OCI-LY1 (cell line): ENCODE results near the gene SYNDIG1L.

Experiments used
- H2AFZ ChIP-seq: fragments of 200-600 bp; sonication (generic), shearing (Covaris generic); 2 replicates; pipeline ENCODE4 v1.6.0; 2014; ENCODE audit warnings: antibody characterized with exemption, mild to moderate bottlenecking, low read length
- H3F3A ChIP-seq: fragments of 200-600 bp; sonication (generic), shearing (Covaris generic); 2 replicates; pipeline ENCODE4 v1.6.0; 2014; ENCODE audit warnings: mild to moderate bottlenecking, antibody characterized with exemption, low read length, moderate library complexity; ENCODE audit not compliant: insufficient read depth
- H3K27ac ChIP-seq: fragments of 200-600 bp; sonication (generic); 2 replicates; pipeline ENCODE4 v1.5.1; 2014; ENCODE audit warnings: low read length, mixed run types, mild to moderate bottlenecking, low read depth; ENCODE audit not compliant: poor library complexity, severe bottlenecking
- H3K27me3 ChIP-seq: fragments of 200-600 bp; sonication (generic); 2 replicates; pipeline ENCODE4 v1.6.0; 2014; ENCODE audit warnings: antibody characterized with exemption, mild to moderate bottlenecking, low read length, moderate library complexity; ENCODE audit not compliant: insufficient read depth
- H3K36me3 ChIP-seq: fragments of 200-600 bp; sonication (generic); 2 replicates; pipeline ENCODE4 v1.6.1; 2014; ENCODE audit warnings: mild to moderate bottlenecking, antibody characterized with exemption, low read length, moderate library complexity, mixed read lengths; ENCODE audit not compliant: insufficient read depth
- H3K4me1 ChIP-seq: fragments of 200-600 bp; sonication (generic); 2 replicates; pipeline ENCODE4 v1.5.1; 2014; ENCODE audit warnings: mild to moderate bottlenecking, low read length, moderate library complexity; ENCODE audit not compliant: insufficient read depth, severe bottlenecking
- H3K4me2 ChIP-seq: fragments of 200-600 bp; sonication (generic), shearing (Covaris generic); 2 replicates; pipeline ENCODE4 v1.6.1; 2014; ENCODE audit warnings: low read length
- H3K4me3 ChIP-seq: fragments of 200-600 bp; sonication (generic); 2 replicates; pipeline ENCODE4 v1.5.1; 2014; ENCODE audit warnings: low read length, low read depth, mild to moderate bottlenecking, mixed read lengths; ENCODE audit not compliant: poor library complexity, severe bottlenecking
- H3K79me2 ChIP-seq: fragments of 200-600 bp; shearing (Covaris generic); 2 replicates; pipeline ENCODE4 v1.6.1; 2016; ENCODE audit warnings: mixed run types, low read length, mixed read lengths; ENCODE audit not compliant: insufficient read depth
- H3K9ac ChIP-seq: fragments of 200-600 bp; sonication (generic), shearing (Covaris generic); 2 replicates; pipeline ENCODE4 v1.6.1; 2014; ENCODE audit warnings: mild to moderate bottlenecking, low read length, mixed read lengths
- H3K9me2 ChIP-seq: fragments of 200-600 bp; sonication (generic), shearing (Covaris generic); 2 replicates; pipeline ENCODE4 v1.6.1; 2014; ENCODE audit warnings: low read depth, mild to moderate bottlenecking, low read length, mixed read lengths
- H3K9me3 ChIP-seq: fragments of 200-600 bp; shearing (Covaris generic); 2 replicates; pipeline ENCODE4 v1.6.1; 2014; ENCODE audit warnings: low read length, mixed read lengths
- H4K20me1 ChIP-seq: fragments of 200-600 bp; sonication (generic), shearing (Covaris generic); 2 replicates; pipeline ENCODE4 v1.6.0; 2016; ENCODE audit warnings: mild to moderate bottlenecking, low read length; ENCODE audit not compliant: insufficient read depth
- CTCF ChIP-seq: fragments of 200-600 bp; sonication (generic), shearing (Covaris generic); IDR thresholded peaks from 2 replicates; pipeline ENCODE4 v1.5.1; 2017; ENCODE audit warnings: mild to moderate bottlenecking, antibody characterized with exemption, low read length, moderate library complexity, mixed read lengths
- EZH2 ChIP-seq: fragments of 200-600 bp; sonication (generic), shearing (Covaris generic); IDR thresholded peaks from 2 replicates; pipeline ENCODE4 v1.8.0; 2017; ENCODE audit warnings: borderline replicate concordance, mixed run types, mild to moderate bottlenecking, antibody characterized with exemption, low read length, moderate library complexity, mixed read lengths

Gene SYNDIG1L

GRCh38 chr14:74414403-74415114 lies 11.5 kb downstream of the SYNDIG1L start:
- no peaks in the 10 kb centered on the region for H3K9me3 ChIP-seq
- H3K79me2 ChIP-seq, result no peaks in the 10 kb centered on the region
- H3K4me2 ChIP-seq, result no peak overlapping the region
- H3K9ac ChIP-seq, result no peak overlapping the region
- H3F3A ChIP-seq, result no peaks in the 10 kb centered on the region
- no peak overlapping the region for H3K27ac ChIP-seq
- H3K9me2 ChIP-seq, result no peaks in the 10 kb centered on the region
- H4K20me1 ChIP-seq, result no peaks in the 10 kb centered on the region
- no peaks in the 10 kb centered on the region for H3K36me3 ChIP-seq
- H3K4me1 ChIP-seq, result no peaks in the 10 kb centered on the region
- no peak overlapping the region for H2AFZ ChIP-seq
- H3K27me3 ChIP-seq, result peaks cover 7% of the 10 kb centered on the region; the same call in 1 of the 2 replicates
- TF ChIP-seq EZH2 (no peak), CTCF (no peak)
- no peak overlapping the region for H3K4me3 ChIP-seq

DNA sequence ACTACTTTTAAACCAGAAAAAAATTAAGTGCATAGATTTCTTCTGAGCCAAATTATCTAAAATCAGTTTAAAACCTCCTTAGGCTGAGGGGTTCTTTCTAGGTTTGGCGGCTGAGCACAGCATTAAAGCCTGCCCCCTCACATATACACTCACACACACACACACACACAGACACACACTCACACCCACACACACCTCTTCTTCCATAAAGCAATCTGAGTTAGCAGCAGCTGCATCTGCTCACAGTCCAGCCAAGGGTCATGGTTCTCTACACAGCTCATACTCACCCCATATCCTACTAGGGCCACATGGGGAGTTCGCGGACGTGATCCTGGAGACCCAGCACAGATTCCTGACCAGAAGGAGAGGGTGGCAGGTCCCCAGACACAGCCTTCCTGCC lies 12.4 kb downstream of the SYNDIG1L start:
- Histone ChIP-seq H2AFZ (no peak overlapping the region), H3K27me3 (peaks cover 1% of the 10 kb centered on the region; the same call in 1 of the 2 replicates), H3K9ac (no peak overlapping the region), H3K79me2 (no peaks in the 10 kb centered on the region), H3K9me2 (no peaks in the 10 kb centered on the region), H3K4me2 (no peak overlapping the region), H3K9me3 (no peaks in the 10 kb centered on the region), H3K4me3 (no peak overlapping the region), H3K27ac (no peak overlapping the region), H4K20me1 (no peaks in the 10 kb centered on the region), H3K36me3 (no peaks in the 10 kb centered on the region), H3F3A (no peaks in the 10 kb centered on the region), H3K4me1 (no peaks in the 10 kb centered on the region)
- TF ChIP-seq EZH2 (no peak), CTCF (no peak)

- H3K9me2 ChIP-seq, result no peaks in the 10 kb centered on the region
- H2AFZ ChIP-seq, result no peak overlapping the region
- no peak overlapping the region for H3K4me3 ChIP-seq
- no peaks in the 10 kb centered on the region for H3K36me3 ChIP-seq
- H3K79me2 ChIP-seq, result no peaks in the 10 kb centered on the region
- H3F3A ChIP-seq, result no peaks in the 10 kb centered on the region
- no peak for TF ChIP-seq CTCF
- no peak for TF ChIP-seq EZH2
- H4K20me1 ChIP-seq, result no peaks in the 10 kb centered on the region
- H3K4me2 ChIP-seq, result no peak overlapping the region
- no peaks in the 10 kb centered on the region for H3K9me3 ChIP-seq
- no peaks in the 10 kb centered on the region for H3K4me1 ChIP-seq
- no peak overlapping the region for H3K9ac ChIP-seq
- no peaks in the 10 kb centered on the region for H3K27me3 ChIP-seq
- H3K27ac ChIP-seq, result no peak overlapping the region
These were observed 13.3 kb downstream of the SYNDIG1L start for GRCh38 chr14:74412753-74413152.
